ENCODE results near the gene CLN5.

- TF ChIP-seq CTCF (IDR thresholded peaks at IDR 0.05) (no peak), POLR2A (IDR thresholded peaks at IDR 0.05) (no peak)
Measured at GRCh38 chr13:76953968-76954367, 37.9 kb upstream of the CLN5 start.
